Measurements from ENCODE around the gene ABAT.

- TF ChIP-seq CTCF (IDR thresholded peaks at IDR 0.05) (no peak), POLR2A (IDR thresholded peaks at IDR 0.05) (no peak)
Observed at GRCh38 chr16:8669481-8669880, 4.9 kb upstream of the ABAT start.
